Camera-type eye (tissue), 1 donor: ENCODE results near the gene LTB4R2. TPM values are rescaled to one million over a fixed set of nuclear protein-coding genes. Genes with fewer than 3 reads are reported as not detected.

ENCODE experiments used
- total RNA-seq: library from RNA; depleted of rRNA; stranded (reverse); fragments of >200 nt; gene quantifications from one replicate; pipeline ENCODE4 v1.2.3, GENCODE V29; 2014

Gene LTB4R2, protein sequence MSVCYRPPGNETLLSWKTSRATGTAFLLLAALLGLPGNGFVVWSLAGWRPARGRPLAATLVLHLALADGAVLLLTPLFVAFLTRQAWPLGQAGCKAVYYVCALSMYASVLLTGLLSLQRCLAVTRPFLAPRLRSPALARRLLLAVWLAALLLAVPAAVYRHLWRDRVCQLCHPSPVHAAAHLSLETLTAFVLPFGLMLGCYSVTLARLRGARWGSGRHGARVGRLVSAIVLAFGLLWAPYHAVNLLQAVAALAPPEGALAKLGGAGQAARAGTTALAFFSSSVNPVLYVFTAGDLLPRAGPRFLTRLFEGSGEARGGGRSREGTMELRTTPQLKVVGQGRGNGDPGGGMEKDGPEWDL
- 6.9 TPM for total RNA-seq

DNA sequence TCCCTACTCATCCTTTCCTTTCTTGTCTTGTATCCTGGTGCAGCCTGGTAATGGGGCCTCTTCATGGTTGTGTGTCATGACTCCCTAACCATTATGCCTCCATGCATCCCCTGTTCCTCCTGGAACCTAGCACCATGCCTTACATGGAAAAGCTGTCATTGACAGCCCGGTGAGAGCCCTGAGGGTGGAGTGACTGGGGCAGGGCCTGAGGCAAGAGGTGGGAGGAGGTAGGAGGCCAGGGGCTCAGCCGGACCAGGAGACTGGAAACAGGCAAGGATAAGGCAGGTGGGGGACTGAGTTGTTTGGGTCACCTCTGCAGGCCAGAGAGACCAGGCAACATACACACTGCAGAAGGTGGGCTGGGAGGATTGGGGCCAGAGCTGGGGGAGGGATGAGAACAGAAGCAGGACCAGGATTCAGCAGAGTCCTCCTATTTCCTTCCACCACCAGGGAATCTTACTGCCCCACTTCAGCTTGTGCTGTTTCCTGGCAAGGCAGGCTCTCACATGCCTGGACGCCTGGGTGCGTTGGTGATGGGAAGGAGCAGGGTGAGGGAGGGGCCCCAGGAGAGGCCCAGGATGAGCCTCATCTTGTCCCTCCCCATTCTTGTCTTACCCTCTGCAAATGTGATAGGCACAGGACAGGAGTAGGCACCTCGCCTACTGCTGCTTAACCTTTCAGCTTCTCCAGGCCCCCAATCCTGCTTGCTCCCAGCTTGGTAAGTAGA lies at the start of gene LTB4R2:
TSS of gene LTB4R2 (plus strand) at position 603 of the 727 bp plus-strand sequence. CDS start 525 bp downstream, outside the sequence.

DNA sequence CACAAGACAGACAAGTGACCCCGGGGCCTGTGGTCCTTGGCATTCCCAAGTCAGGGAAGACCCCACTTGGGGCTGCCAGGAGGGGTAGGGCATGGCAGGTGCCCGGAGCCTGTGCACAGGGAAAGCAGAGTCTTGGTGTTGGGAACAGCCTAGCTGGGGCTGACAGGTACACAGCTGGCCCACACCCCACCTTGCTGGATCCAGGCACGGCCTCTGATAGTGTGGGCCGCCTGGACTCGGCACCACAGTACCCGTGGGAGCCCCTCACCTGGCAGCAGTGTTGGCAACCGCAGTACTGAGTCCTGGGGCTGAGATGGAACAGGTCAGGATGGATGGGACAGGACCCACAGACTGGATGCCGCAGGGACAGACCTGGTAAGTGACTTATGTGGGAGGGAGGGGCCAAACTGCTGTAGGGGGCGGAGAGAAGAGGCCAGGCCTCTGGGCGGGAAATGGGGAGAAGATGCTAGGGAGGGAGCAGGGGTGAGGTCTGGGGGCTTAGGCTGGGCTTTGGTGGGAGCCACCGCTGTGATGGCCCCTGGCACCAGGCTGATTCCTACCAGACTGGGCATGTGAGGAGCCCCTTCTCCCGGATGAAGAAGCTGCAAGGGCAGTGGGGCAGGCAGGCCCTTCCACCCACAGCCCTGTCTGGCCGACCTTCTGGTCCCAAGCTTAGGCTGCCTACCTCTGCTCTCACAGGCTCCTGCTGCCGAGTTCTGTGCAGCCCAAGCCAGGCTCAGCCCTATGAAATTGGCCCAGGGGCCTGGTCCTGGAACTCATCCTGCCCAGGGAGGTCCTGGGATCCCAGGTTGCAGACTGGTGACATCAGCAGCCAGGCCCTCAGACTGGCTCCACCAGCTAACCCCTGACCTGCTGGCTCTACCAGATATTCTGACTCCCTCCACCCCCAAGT lies 46.9 kb upstream of the LTB4R2 start, which contains the start of gene TGM1:
TSS of gene TGM1 (minus strand) at position 357 of the 913 bp plus-strand sequence. CDS start 825 bp downstream, outside the sequence.

DNA sequence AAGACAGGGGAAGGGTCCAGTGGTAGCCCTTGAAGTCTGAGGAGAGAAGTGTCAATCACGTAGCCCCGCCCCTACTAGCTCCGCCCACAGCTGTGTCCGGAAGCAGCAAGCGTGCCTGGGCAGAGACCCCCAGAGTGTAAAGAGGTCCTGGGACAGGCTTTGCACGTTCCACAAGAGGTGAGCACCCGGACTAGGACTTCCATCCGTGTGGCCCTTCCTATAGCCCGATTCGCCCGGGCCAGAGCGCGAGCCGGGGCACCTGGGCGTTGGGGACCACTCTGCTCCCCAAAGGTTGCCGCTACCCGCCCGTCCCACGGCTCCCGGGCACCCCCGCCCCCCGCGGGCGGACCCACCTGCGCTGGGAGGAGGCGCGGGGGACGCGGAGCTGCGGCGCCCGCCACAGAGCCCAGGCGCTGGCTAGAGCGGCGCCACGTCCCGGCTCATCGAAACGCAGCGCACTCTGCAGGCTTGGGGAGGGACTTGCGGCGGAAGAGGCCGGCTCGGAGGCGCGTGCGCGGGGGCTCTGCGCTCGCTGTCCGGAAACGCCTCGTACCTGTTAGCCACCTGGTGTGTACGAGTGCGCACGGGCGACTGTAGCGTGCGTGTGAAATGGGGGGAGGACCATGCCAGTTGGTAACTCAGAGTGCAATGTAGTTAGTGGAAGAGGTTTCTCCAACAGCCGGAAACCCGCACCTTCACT lies 38.7 kb upstream of the LTB4R2 start, which contains the start of gene RABGGTA:
TSS of gene RABGGTA (minus strand) at position 464 of the 700 bp plus-strand sequence. CDS start 482 bp downstream, outside the sequence.

DNA sequence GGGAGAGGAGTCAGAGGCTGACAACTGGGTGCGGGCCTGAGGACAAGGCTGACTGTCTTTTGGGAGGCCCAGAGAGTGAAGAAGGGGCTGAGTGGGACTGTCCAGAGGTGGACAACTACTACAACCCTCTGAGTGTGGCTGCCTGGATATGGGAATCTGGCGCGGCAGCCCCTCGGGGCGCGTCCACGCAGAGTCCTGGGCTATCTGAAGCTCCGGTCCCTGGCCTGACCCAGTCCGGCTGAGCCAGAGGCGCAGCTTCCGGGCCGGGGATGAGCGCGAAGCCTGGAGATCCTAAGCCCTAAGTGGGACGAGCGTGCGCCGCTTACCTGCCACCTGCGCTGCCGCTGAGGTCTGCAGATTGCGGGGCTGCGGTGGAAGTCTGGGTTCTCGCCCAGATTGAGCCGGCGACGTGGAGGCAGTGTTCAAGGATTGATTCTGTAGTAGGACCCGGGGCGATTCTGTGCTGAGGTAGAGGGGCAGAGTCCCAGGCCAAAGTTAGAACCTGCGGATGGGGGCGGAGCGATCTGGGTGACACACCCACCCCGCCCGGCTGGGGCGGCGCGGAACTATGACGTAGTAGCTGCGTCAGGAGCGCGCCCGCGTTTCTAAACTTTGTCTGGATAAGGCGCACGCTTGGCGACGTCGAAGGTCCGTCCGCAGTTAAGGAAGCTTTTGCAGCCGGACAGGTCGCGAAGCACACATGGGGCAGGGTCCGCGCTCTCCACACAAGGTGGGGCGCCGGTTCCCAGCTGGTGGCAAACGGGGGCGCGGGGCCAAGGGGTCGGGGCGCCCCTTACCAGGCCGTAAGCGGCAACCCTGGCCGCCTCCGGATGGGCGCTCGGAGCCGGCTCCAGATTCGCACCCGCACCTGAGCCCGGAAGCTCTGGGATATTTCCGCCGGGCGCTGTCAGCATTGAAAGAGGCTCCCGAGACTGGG lies 10.4 kb upstream of the LTB4R2 start, which contains the start of the genes DHRS1 and NOP9:
TSS of gene DHRS1 (minus strand) at position 526 of the 937 bp plus-strand sequence. CDS start 674 bp downstream, outside the sequence.
TSS of gene NOP9 (plus strand) at position 596 of the 937 bp plus-strand sequence. CDS start at position 701, 105 bp downstream.

DNA sequence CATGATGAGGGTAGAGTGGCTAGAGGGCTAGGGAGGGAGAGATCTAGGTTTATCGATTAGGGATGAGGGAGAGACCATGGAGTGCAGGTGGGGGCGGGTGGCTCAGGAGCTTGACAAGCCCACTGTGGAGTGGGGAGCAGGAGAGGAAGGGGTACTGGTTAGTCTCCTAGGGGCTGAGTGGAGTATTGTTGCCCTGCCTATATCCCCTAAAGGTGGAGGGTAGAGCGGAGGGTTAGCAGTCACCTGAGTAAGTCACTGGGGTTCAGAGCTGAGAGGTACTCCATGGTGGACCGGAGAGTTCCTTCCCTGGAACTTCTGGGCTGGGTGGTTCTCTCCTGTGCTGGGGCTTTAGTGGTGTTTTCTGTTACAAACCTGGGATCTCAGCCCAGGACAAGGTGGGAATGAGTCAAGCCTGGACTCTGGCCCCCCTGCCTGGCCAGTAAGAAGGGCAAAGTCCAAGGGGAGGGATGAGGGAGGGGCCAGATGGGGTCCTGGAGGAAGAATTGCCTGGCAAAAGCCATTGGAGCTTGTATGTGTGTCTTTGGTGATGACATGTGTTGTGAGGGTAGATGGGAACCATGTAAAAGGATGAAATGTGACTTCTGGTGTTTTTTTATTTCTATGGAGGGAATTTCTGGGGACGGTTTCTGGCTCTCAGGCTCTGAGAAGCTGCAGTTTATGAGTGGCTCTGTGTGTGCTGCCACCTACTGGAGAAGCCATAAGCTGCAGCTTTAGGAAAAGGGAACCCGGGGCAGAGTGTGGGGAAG lies 2.2 kb upstream of the LTB4R2 start, which contains the start of gene CIDEB:
TSS of gene CIDEB (minus strand) at position 403 of the 767 bp plus-strand sequence. CDS start at position 284, 119 bp downstream.

DNA sequence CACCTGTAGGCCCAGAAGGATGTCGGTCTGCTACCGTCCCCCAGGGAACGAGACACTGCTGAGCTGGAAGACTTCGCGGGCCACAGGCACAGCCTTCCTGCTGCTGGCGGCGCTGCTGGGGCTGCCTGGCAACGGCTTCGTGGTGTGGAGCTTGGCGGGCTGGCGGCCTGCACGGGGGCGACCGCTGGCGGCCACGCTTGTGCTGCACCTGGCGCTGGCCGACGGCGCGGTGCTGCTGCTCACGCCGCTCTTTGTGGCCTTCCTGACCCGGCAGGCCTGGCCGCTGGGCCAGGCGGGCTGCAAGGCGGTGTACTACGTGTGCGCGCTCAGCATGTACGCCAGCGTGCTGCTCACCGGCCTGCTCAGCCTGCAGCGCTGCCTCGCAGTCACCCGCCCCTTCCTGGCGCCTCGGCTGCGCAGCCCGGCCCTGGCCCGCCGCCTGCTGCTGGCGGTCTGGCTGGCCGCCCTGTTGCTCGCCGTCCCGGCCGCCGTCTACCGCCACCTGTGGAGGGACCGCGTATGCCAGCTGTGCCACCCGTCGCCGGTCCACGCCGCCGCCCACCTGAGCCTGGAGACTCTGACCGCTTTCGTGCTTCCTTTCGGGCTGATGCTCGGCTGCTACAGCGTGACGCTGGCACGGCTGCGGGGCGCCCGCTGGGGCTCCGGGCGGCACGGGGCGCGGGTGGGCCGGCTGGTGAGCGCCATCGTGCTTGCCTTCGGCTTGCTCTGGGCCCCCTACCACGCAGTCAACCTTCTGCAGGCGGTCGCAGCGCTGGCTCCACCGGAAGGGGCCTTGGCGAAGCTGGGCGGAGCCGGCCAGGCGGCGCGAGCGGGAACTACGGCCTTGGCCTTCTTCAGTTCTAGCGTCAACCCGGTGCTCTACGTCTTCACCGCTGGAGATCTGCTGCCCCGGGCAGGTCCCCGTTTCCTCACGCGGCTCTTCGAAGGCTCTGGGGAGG lies 985 bp downstream of the LTB4R2 start, which contains the start of gene LTB4R:
TSS of gene LTB4R (plus strand) at position 857 of the 959 bp plus-strand sequence. CDS start 4,150 bp downstream, outside the sequence.

DNA sequence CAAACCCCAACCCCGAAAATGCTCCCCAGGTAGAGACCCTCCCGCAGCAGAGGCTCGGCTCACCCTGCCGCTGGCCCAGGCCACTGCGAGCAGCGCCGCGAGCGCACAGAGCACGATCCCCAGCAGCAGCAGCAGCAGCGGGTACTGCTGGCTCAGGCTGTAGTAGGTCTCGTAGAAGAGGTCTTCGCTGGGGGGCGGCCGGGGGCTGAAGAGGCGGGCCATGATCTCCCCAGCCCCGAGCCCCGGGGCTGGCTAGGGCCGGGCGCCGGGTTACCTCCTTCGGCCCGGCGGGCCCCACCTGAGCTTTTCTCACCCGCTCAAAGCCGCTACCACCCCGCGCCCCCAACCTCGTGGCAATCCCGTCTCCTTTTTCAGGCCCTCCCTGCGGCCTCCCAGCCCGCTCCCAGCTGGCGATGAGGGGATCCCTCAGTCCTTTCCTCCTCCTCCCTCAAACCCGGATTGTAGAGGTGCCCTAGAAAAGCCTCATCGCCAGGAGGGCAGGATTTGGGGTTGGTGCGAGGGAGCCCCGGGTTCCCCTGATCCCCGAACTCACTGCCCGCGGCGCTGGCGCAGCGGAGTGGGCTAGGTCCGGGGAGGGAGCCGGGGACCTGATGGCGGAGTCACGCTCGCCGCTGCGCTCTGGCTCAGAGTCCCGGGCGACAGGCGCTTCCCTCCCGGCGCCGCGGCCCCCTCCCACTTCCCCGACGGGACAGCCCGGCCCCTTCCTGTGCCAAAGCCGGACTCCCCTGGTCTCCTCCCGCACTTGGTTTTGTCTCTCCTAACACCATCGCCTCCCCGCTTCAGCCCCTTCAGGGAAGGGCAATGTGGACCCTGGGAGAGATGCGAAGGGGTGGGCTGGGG lies 24.7 kb downstream of the LTB4R2 start, which contains the start of gene ADCY4:
TSS of gene ADCY4 (minus strand) at position 641 of the 861 bp plus-strand sequence. CDS start at position 222, 419 bp downstream.

DNA sequence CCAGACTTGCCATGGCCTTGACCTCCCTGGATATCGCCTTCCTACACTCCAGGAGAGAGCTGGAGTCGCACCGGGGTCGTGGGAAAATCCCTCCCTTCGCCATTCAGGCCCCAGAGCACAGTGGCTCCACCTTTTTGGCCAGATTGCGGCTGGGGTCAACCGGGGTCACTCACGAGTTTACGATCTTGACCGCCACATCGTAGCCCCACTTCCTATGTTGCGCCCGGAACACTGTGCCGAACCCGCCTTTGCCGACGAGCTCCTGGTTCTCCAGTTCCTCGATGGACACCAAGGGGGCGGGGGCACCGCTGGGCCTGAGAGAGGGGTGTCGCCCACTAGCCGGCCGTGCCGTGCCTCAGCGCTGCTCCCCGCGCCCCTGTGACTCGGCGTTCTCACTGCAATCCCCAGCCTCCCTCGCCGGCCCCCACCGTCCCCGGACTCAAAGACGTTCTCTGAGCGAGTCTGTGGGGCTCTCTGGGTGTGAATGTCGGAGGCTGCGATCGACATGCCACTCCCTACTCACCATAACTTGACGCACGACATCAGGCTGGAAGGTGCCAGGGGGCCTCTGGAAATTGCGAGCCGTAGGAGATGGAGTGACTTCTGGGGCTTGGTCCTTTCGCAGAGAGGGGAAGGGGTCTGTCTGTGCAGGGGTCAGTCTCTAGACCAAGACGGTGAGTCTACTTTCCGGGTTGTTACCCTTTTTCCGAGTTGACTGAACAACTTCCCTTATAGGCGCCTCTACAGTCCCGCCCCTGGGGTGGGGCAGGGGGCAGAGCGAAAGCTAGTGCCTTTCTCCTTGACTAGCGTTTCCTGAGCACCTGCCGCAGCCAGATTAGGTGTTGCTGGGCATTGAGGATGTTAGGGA lies 29.6 kb downstream of the LTB4R2 start, which contains the start of gene RIPK3:
TSS of gene RIPK3 (minus strand) at position 708 of the 868 bp plus-strand sequence. CDS start at position 543, 165 bp downstream.

Other genes starting within 250 kb of the LTB4R2 start
- 5.9 TPM for gene CPNE6, start 238.6 kb upstream of the LTB4R2 start, total RNA-seq
- gene PCK2, start 215.8 kb upstream of the LTB4R2 start, total RNA-seq: 11.2 TPM
- 67.2 TPM for gene DCAF11, start 195.4 kb upstream of the LTB4R2 start, total RNA-seq
- 394 TPM for gene NRL, start 195.2 kb upstream of the LTB4R2 start, total RNA-seq
- 11.4 TPM for gene FITM1, start 179.5 kb upstream of the LTB4R2 start, total RNA-seq
- gene PSME1, start 173.9 kb upstream of the LTB4R2 start, total RNA-seq: 58.5 TPM
- 15.1 TPM for gene EMC9, start 168.5 kb upstream of the LTB4R2 start, total RNA-seq
- gene PSME2, start 163.5 kb upstream of the LTB4R2 start, total RNA-seq: 28.6 TPM
- gene RNF31, start 162.6 kb upstream of the LTB4R2 start, total RNA-seq: 72.5 TPM
- gene IRF9, start 148.9 kb upstream of the LTB4R2 start, total RNA-seq: 35.1 TPM
- 22.4 TPM for gene REC8, start 138.1 kb upstream of the LTB4R2 start, total RNA-seq
- 19.1 TPM for gene IPO4, start 121.3 kb upstream of the LTB4R2 start, total RNA-seq
- gene TM9SF1, start 114.7 kb upstream of the LTB4R2 start, total RNA-seq: 58.9 TPM
- gene TSSK4, start 104.4 kb upstream of the LTB4R2 start, total RNA-seq: not detected
- 53.5 TPM for gene CHMP4A, start 96.7 kb upstream of the LTB4R2 start, total RNA-seq
- gene MDP1, start 94.1 kb upstream of the LTB4R2 start, total RNA-seq: 20.5 TPM
- 61.8 TPM for gene NEDD8, start 77.8 kb upstream of the LTB4R2 start, total RNA-seq
- 62.6 TPM for gene GMPR2, start 77.2 kb upstream of the LTB4R2 start, total RNA-seq
- 44.8 TPM for gene TINF2, start 67.5 kb upstream of the LTB4R2 start, total RNA-seq
- gene TGM1, start 47.0 kb upstream of the LTB4R2 start, total RNA-seq: 6.2 TPM
- 26.6 TPM for gene RABGGTA, start 38.5 kb upstream of the LTB4R2 start, total RNA-seq
- gene DHRS1, start 10.4 kb upstream of the LTB4R2 start, total RNA-seq: 19.4 TPM
- gene NOP9, start 10.3 kb upstream of the LTB4R2 start, total RNA-seq: 21.8 TPM
- 17.5 TPM for gene CIDEB, start 2.2 kb upstream of the LTB4R2 start, total RNA-seq
- 2.7 TPM for gene LTB4R, start 1.4 kb downstream of the LTB4R2 start, total RNA-seq
- 13.0 TPM for gene ADCY4, start 24.9 kb downstream of the LTB4R2 start, total RNA-seq
- 4.4 TPM for gene RIPK3, start 29.9 kb downstream of the LTB4R2 start, total RNA-seq
- 67.8 TPM for gene NFATC4, start 58.0 kb downstream of the LTB4R2 start, total RNA-seq
- gene NYNRIN, start 88.9 kb downstream of the LTB4R2 start, total RNA-seq: 47.5 TPM
- gene CBLN3, start 119.5 kb downstream of the LTB4R2 start, total RNA-seq: 2.0 TPM
- gene KHNYN, start 119.8 kb downstream of the LTB4R2 start, total RNA-seq: 58.6 TPM
- 32.4 TPM for gene SDR39U1, start 132.6 kb downstream of the LTB4R2 start, total RNA-seq
- gene CMA1, start 198.1 kb downstream of the LTB4R2 start, total RNA-seq: not detected